Sigmoid colon (tissue), 7 donors: ENCODE results near the gene TSPAN13. TPM values are rescaled to one million over a fixed set of nuclear protein-coding genes. Genes with fewer than 3 reads are reported as not detected.

Experiments
- DNase-seq: peaks from one replicate; pipeline ENCODE4 v3.0.0-alpha.2; 2019
- H3K27ac ChIP-seq, 4 donors: fragments of 200-600 bp; sonication (generic); one replicate each; pipeline ENCODE4 v1.5.1; 2016 to 2019; ENCODE audit warnings: mild to moderate bottlenecking in 1 of 4
- H3K27me3 ChIP-seq, 3 donors: fragments of 200-600 bp; sonication (generic); one replicate each; pipeline ENCODE4 v1.5.1; 2019; ENCODE audit warnings: mild to moderate bottlenecking in 1 of 3
- H3K36me3 ChIP-seq, 4 donors: fragments of 200-600 bp; sonication (generic); one replicate each; pipeline ENCODE4 v1.5.1; 2016 to 2019
- H3K4me1 ChIP-seq, 4 donors: fragments of 200-600 bp; sonication (generic); one replicate each; pipeline ENCODE4 v1.5.1; 2017 to 2019
- H3K4me3 ChIP-seq, 4 donors: fragments of 200-600 bp; sonication (generic); one replicate each; pipeline ENCODE4 v1.5.1; 2017 to 2019; ENCODE audit warnings: mild to moderate bottlenecking in 2 of 4, moderate library complexity in 1 of 4
- H3K9me3 ChIP-seq, 4 donors: fragments of 200-600 bp in 3 of 4; sonication (generic) in 3 of 4; one replicate each; pipeline versions ENCODE4 v1.5.1 to v1.6.1; 2013 to 2019
- EP300 ChIP-seq, 4 donors: sonication (generic); formaldehyde crosslinking; IDR thresholded peaks; one replicate each; pipeline ENCODE4 v1.6.1; 2017; ENCODE audit warnings: antibody characterized with exemption in 4 of 4
- POLR2A ChIP-seq, 2 donors: fragments of 450-650 bp; IDR thresholded peaks; one replicate each; pipeline ENCODE4 v1.6.1; 2016; ENCODE audit warnings: antibody characterized with exemption in 2 of 2, mild to moderate bottlenecking in 2 of 2, moderate library complexity in 2 of 2
- POLR2AphosphoS5 ChIP-seq, 4 donors: sonication (generic); formaldehyde crosslinking; IDR thresholded peaks; one replicate each; pipeline ENCODE4 v1.6.1; 2017; ENCODE audit warnings: antibody characterized with exemption in 4 of 4
- WGBS, 2 donors: extraction: QIAGEN DNeasy Blood & Tissue Kit; methylation state at CpG; one replicate each; pipeline ENCODE4 v1.1.7; 2013; 5-methylcytosine and 5-hydroxymethylcytosine counted together
- intact Hi-C: fragments of 100-400 bp; cut with DNase I; formaldehyde crosslinking; loops from one replicate; pipeline ENCODE4 v1.15.1; 2023
- polyA plus RNA-seq, 3 donors: library from polyadenylated mRNA; stranded (reverse); fragments of 200-250 nt; gene quantifications; one replicate each; pipeline ENCODE4 v1.2.3, GENCODE V29; 2013
- total RNA-seq, 4 donors: library from RNA; depleted of rRNA; stranded (reverse); fragments of >200 nt; gene quantifications; one replicate each; pipeline ENCODE4 v1.1.0, GENCODE V29; 2016
- TF ChIP-seq, protein P1 (sequence below), 4 experiments: fragments of 450-650 bp in 3 of 4; fragments of 200-600 bp in 1 of 4; IDR thresholded peaks; one replicate each; pipeline ENCODE4 v1.5.1; 2016 to 2019; ENCODE audit warnings: antibody characterized with exemption in 4 of 4, mild to moderate bottlenecking in 3 of 4, moderate library complexity in 2 of 4
- donor health status: healthy with polysubstance abuse.
- donor health status: Bipolar disorder and iron deficiency.
- donor health status: healthy.

TSPAN13 gene
- total and polyA plus RNA-seq, 7 donors: 2.2 to 68.5 (median 6.4) TPM

- Histone ChIP-seq H3K27ac (no peak overlapping the region), H3K4me3 (no peak overlapping the region), H3K9me3 (no peaks in the 10 kb centered on the region), H3K27me3 (no peaks in the 10 kb centered on the region), H3K4me1 (peaks cover 0 to 23% (median 3%) of the 10 kb centered on the region in 4 donors), H3K36me3 (no peaks in the 10 kb centered on the region)
- intact Hi-C loops: no loop called here
- WGBS, 2 donors: 65 to 97% methylated on average over 3 of the region's 3 CpGs
- no peak for DNase-seq
- TF ChIP-seq POLR2AphosphoS5 (IDR thresholded peaks at IDR 0.05): no peak
- TF ChIP-seq POLR2A (IDR thresholded peaks at IDR 0.05): no peak
- no peak for TF ChIP-seq EP300 (IDR thresholded peaks at IDR 0.05)
- TF ChIP-seq, protein P1, sequence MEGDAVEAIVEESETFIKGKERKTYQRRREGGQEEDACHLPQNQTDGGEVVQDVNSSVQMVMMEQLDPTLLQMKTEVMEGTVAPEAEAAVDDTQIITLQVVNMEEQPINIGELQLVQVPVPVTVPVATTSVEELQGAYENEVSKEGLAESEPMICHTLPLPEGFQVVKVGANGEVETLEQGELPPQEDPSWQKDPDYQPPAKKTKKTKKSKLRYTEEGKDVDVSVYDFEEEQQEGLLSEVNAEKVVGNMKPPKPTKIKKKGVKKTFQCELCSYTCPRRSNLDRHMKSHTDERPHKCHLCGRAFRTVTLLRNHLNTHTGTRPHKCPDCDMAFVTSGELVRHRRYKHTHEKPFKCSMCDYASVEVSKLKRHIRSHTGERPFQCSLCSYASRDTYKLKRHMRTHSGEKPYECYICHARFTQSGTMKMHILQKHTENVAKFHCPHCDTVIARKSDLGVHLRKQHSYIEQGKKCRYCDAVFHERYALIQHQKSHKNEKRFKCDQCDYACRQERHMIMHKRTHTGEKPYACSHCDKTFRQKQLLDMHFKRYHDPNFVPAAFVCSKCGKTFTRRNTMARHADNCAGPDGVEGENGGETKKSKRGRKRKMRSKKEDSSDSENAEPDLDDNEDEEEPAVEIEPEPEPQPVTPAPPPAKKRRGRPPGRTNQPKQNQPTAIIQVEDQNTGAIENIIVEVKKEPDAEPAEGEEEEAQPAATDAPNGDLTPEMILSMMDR (IDR thresholded peaks at IDR 0.05): no peak
Measured at GRCh38 chr7:16742547-16742946, 11.0 kb upstream of the TSPAN13 start.

DNA sequence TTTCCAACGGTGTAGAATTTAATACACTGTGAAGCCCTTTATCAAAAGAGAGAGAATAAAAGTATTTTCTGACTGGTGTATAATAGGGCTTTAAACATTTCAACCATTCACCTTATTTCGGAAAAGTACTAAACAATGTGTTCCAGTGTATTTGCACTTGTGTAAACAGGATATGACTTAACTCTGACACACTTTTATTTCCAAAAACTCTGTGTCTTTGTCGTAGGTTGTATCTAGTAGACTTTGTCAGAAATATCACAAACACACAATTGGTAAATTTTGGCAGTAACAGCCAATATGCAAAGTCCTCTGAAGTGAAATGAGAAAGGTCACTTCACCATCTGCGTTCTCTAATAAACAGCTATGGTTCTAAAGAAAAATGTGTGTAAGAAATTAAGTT is 10.3 kb upstream of the TSPAN13 start:
- H3K27me3 ChIP-seq: no peaks in the 10 kb centered on the region
- TF ChIP-seq POLR2AphosphoS5 (IDR thresholded peaks at IDR 0.05): no peak
- no peak for TF ChIP-seq POLR2A (IDR thresholded peaks at IDR 0.05)
- TF ChIP-seq, protein P1 (IDR thresholded peaks at IDR 0.05): no peak
- TF ChIP-seq EP300 (IDR thresholded peaks at IDR 0.05): no peak
- no peak overlapping the region for H3K27ac ChIP-seq
- WGBS, 2 donors: 30 to 59% methylated on average over 4 of the region's 4 CpGs
- intact Hi-C loops: no loop called here
- H3K9me3 ChIP-seq: no peaks in the 10 kb centered on the region
- H3K4me1 ChIP-seq: peaks cover 0 to 23% (median 3%) of the 10 kb centered on the region in 4 donors
- H3K36me3 ChIP-seq: no peaks in the 10 kb centered on the region
- no peak for DNase-seq
- no peak overlapping the region for H3K4me3 ChIP-seq

GRCh38 chr7:16744518-16745250 is 8.9 kb upstream of the TSPAN13 start:
- H3K4me3 ChIP-seq: no peak overlapping the region
- H3K27me3 ChIP-seq: no peaks in the 10 kb centered on the region
- TF ChIP-seq, protein P1 (IDR thresholded peaks at IDR 0.05): no peak
- TF ChIP-seq POLR2A (IDR thresholded peaks at IDR 0.05) (no peak), EP300 (IDR thresholded peaks at IDR 0.05) (no peak), POLR2AphosphoS5 (IDR thresholded peaks at IDR 0.05) (no peak)
- H3K36me3 ChIP-seq: no peaks in the 10 kb centered on the region
- WGBS, 2 donors: 81 to 84% methylated on average over 6 of the region's 6 CpGs
- intact Hi-C loops: no loop called here
- H3K9me3 ChIP-seq: no peaks in the 10 kb centered on the region
- H3K4me1 ChIP-seq: peaks cover 0 to 23% (median 3%) of the 10 kb centered on the region in 4 donors
- no peak overlapping the region for H3K27ac ChIP-seq
- no peak for DNase-seq

GRCh38 chr7:16745645-16746044 is 7.9 kb upstream of the TSPAN13 start:
- no peaks in the 10 kb centered on the region for H3K27me3 ChIP-seq
- TF ChIP-seq POLR2A (IDR thresholded peaks at IDR 0.05): no peak
- no peak for TF ChIP-seq POLR2AphosphoS5 (IDR thresholded peaks at IDR 0.05)
- no peak for TF ChIP-seq EP300 (IDR thresholded peaks at IDR 0.05)
- no peak for DNase-seq
- H3K27ac ChIP-seq: no peak overlapping the region
- no peak overlapping the region for H3K4me3 ChIP-seq
- peaks cover 0 to 15% (median 0%) of the 10 kb centered on the region in 4 donors for H3K4me1 ChIP-seq
- intact Hi-C loops: no loop called here
- no peaks in the 10 kb centered on the region for H3K36me3 ChIP-seq
- no peaks in the 10 kb centered on the region for H3K9me3 ChIP-seq
- 35 to 83% methylated on average over 2 of the region's 2 CpGs for WGBS, 2 donors

DNA sequence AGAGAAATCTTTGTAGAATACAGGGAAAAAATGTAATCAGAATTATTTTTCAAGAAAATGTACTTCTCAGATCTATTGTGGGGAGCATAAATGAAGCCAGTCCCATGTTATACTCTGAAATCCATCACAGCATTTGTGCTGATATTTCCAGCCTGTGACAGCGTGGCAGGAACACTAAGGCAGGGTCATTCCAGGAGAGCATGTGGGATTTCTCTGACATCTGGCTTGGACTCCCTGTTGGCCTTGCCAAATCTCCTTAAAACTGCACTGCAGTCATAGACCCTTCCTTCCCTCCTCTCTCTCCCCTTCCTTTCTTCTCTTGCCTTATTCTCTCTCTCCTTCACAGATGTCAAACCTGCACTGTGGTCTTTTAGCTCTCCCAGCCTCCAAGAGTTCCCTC is 6.5 kb upstream of the TSPAN13 start:
- TF ChIP-seq POLR2AphosphoS5 (IDR thresholded peaks at IDR 0.05) (peak in 2 of 4 donors; percentile 50 to 60), POLR2A (IDR thresholded peaks at IDR 0.05) (no peak)
- no peaks in the 10 kb centered on the region for H3K36me3 ChIP-seq
- no peaks in the 10 kb centered on the region for H3K9me3 ChIP-seq
- WGBS, 2 donors: 72 to 91% methylated on average over 1 of the region's 1 CpG
- peaks cover 0 to 11% (median 0%) of the 10 kb centered on the region in 4 donors for H3K4me1 ChIP-seq
- no peaks in the 10 kb centered on the region for H3K27me3 ChIP-seq
- no peak overlapping the region for H3K4me3 ChIP-seq
- no peak overlapping the region for H3K27ac ChIP-seq
- intact Hi-C loops: no loop called here
- DNase-seq: no peak
